ENCODE results near the gene RIPPLY2.

DNA sequence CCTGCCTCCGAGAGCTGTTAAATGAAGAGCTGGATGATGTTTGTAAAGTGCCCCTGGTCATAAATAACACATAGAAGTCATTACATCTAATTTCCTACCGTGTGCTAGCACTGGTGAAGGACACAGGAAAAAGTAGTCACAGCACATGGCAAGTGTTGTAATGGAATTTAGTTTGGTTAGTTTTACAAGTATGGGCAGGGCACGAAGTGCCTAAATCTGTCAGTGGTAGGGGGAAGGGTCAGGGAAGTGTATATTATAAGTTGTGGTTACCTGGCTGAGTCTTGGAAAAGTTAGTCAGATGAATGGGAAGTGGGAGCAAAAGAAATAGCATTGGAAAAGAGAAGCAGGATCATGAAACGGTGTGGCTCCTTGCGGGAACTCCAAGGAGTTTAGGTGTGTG, 1.6 kb downstream of the RIPPLY2 start:
- TF ChIP-seq, protein P1, sequence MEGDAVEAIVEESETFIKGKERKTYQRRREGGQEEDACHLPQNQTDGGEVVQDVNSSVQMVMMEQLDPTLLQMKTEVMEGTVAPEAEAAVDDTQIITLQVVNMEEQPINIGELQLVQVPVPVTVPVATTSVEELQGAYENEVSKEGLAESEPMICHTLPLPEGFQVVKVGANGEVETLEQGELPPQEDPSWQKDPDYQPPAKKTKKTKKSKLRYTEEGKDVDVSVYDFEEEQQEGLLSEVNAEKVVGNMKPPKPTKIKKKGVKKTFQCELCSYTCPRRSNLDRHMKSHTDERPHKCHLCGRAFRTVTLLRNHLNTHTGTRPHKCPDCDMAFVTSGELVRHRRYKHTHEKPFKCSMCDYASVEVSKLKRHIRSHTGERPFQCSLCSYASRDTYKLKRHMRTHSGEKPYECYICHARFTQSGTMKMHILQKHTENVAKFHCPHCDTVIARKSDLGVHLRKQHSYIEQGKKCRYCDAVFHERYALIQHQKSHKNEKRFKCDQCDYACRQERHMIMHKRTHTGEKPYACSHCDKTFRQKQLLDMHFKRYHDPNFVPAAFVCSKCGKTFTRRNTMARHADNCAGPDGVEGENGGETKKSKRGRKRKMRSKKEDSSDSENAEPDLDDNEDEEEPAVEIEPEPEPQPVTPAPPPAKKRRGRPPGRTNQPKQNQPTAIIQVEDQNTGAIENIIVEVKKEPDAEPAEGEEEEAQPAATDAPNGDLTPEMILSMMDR (IDR thresholded peaks at IDR 0.05), result no peak
- TF ChIP-seq EP300 (IDR thresholded peaks at IDR 0.05), result no peak
- no peak for TF ChIP-seq POLR2A (IDR thresholded peaks at IDR 0.05)
